Measurements from ENCODE around the gene RUNX1. TPM values are rescaled to one million over a fixed set of nuclear protein-coding genes. Genes with fewer than 3 reads are reported as not detected.
A peak's percentile ranks its signal among the peaks of the same experiment; 100 is the strongest.

The RUNX1 gene
- total and polyA plus RNA-seq, 7 experiments from 2014 or later = 27.9 to 154 (median 85.1) TPM

DNA sequence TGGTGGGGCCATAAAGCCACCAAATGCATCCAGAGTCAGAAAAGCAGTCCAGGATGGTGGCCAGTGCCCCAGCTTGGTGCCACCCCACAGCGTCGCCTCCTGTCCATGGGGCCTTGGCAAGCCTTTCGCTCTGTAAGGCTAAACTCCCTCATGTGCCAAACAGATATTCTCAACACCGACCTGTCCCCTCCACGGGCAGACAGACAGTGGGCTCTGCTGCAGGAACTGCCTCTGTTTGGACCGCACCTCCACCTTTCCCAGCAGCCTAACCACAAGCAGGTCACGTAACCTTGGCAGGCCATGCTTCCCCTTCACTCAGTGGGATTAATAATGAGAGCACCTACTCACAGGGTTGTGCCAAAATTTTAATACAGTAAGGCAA, 11.7 kb downstream of the RUNX1 start:
- peaks cover 70 to 100% (median 98%) of the 10 kb centered on the region in 7 donors for H3K4me1 Mint-ChIP-seq
- POLR2A ChIA-PET = interaction anchor here (1.5 to 2.8 kb wide), 4 partner anchors 8 to 145 kb away, joined by 4 to 19 read pairs (median 10); no protein-coding TSS in a partner anchor
- H3K36me3 Mint-ChIP-seq = peaks cover 18 to 62% (median 42%) of the 10 kb centered on the region in 5 donors
- peak overlapping the region; percentile 68 for H3K27ac ChIP-seq (ENCODE audit: low read depth, low read length)
- peak overlapping the region; percentile 70 to 98 (median 78) for H3K4me3 Mint-ChIP-seq
- CTCF ChIA-PET = interaction anchor here (0.9 to 1.6 kb wide), 2 partner anchors 8 to 10 kb away, joined by 4 to 5 read pairs; no protein-coding TSS in a partner anchor
- intact Hi-C loops (cut with micrococcal nuclease) = loop anchor here (1.0 kb wide), 2 partner anchors 8 to 10 kb away; no protein-coding TSS in a partner anchor
- H3K9me3 Mint-ChIP-seq = peaks cover 0 to 5% (median 0%) of the 10 kb centered on the region in 11 donors
- peak overlapping the region; percentile 39 for H3K4me3 ChIP-seq (ENCODE audit: low read length)
- ATAC-seq (no peak), DNase-seq (no peak)
- H3K27me3 Mint-ChIP-seq = no peaks in the 10 kb centered on the region
- H3K36me3 ChIP-seq (ENCODE audit: control insufficient read depth in 2 of 3, insufficient read depth in 3 of 3, low read length in 3 of 3) = peaks cover 0 to 30% (median 0%) of the 10 kb centered on the region in 3 experiments
- H3K9me3 ChIP-seq (ENCODE audit: control insufficient read depth in 2 of 3, low read length in 3 of 3) = no peaks in the 10 kb centered on the region
- H3K4me1 ChIP-seq (ENCODE audit: control insufficient read depth in 2 of 2, insufficient read depth in 2 of 2, low read length in 2 of 2) = peaks cover 85 to 98% of the 10 kb centered on the region in 2 donors
- no peaks in the 10 kb centered on the region for H3K27me3 ChIP-seq (ENCODE audit: control insufficient read depth in 2 of 2, insufficient read depth in 2 of 2, low read length in 2 of 2)
- H3K27ac Mint-ChIP-seq = peak overlapping the region; percentile 80 to 100 (median 95)

DNA sequence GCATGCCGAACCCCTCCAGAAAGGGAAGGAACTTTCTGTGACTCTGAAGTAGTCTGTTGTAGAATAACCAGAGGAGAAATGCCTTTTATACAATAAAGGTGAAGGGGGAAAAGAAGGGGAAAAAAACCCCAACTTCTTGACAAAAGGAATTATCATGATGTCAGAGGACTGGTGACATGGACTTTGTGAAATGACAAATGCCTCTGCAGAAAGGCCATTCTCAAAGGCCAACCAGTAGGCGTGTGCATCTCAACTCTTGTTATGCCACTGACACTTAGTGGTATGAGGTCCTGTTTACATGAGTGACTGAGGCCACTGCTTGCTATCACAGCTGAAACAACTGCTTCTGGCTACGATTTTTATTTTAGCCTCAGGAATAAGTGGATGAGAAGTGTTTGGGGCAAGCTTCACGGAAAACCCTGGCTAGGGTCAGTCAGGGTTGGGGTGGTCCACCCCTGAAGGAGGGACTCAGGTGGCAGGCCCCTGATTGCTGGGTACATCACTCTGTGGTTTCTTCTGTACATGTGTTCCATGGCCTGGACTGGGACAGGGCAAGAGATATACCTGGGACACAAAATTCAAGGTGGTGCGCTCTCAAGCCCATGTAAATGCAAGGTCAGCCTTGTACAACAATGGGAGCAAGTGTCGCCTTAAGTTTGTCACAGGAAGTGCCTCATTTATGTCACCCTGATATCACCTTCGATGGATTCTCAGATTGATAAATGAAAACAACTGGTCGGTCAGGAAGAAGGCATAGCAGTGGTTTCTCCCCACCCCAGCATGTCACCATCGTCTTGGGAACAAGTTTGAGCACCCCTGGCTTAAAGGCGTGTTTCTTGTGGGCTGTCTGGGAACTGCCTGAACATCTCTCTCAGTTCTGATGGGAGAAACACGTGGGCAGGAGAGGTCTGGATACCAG, 12.4 kb downstream of the RUNX1 start:
- H3K27ac Mint-ChIP-seq = peak overlapping the region; percentile 80 to 100 (median 95)
- H3K4me3 Mint-ChIP-seq = peak overlapping the region; percentile 70 to 98 (median 78)
- H3K27me3 Mint-ChIP-seq = no peaks in the 10 kb centered on the region
- Histone ChIP-seq H3K9me3 (ENCODE audit: control insufficient read depth in 2 of 3, low read length in 3 of 3) (no peaks in the 10 kb centered on the region), H3K4me1 (ENCODE audit: control insufficient read depth in 2 of 2, insufficient read depth in 2 of 2, low read length in 2 of 2) (peaks cover 83 to 92% of the 10 kb centered on the region in 2 donors), H3K36me3 (ENCODE audit: control insufficient read depth in 2 of 3, insufficient read depth in 3 of 3, low read length in 3 of 3) (peaks cover 0 to 26% (median 0%) of the 10 kb centered on the region in 3 experiments), H3K27me3 (ENCODE audit: control insufficient read depth in 2 of 2, insufficient read depth in 2 of 2, low read length in 2 of 2) (no peaks in the 10 kb centered on the region), H3K4me3 (ENCODE audit: low read length) (peak overlapping the region; percentile 39), H3K27ac (ENCODE audit: low read depth, low read length) (peak overlapping the region; percentile 68)
- CTCF ChIA-PET = interaction anchor here (0.9 to 1.6 kb wide), 2 partner anchors 10 to 14 kb away, joined by 4 to 5 read pairs; no protein-coding TSS in a partner anchor
- peaks cover 0 to 5% (median 0%) of the 10 kb centered on the region in 11 donors for H3K9me3 Mint-ChIP-seq
- intact Hi-C loops (cut with micrococcal nuclease) = loop anchor here (1.0 kb wide), 2 partner anchors 9 kb away; no protein-coding TSS in a partner anchor
- H3K4me1 Mint-ChIP-seq = peaks cover 76 to 100% (median 98%) of the 10 kb centered on the region in 7 donors
- POLR2A ChIA-PET = interaction anchor here (1.5 to 2.8 kb wide), 6 partner anchors 8 to 144 kb away, joined by 4 to 19 read pairs (median 8); no protein-coding TSS in a partner anchor
- DNase-seq = no peak
- peaks cover 18 to 67% (median 48%) of the 10 kb centered on the region in 5 donors for H3K36me3 Mint-ChIP-seq
- peak; percentile 8 for ATAC-seq

- intact Hi-C loops (cut with micrococcal nuclease) = no loop called here
- CTCF ChIA-PET = interaction anchor here (0.6 to 0.9 kb wide), 2 partner anchors 15 to 1822 kb away, joined by 3 to 4 read pairs; no protein-coding TSS in a partner anchor
- peaks cover 0 to 5% (median 0%) of the 10 kb centered on the region in 11 donors for H3K9me3 Mint-ChIP-seq
- peaks cover 20 to 62% (median 44%) of the 10 kb centered on the region in 5 donors for H3K36me3 Mint-ChIP-seq
- H3K27ac ChIP-seq (ENCODE audit: low read depth, low read length) = no peak overlapping the region
- no peaks in the 10 kb centered on the region for H3K9me3 ChIP-seq (ENCODE audit: control insufficient read depth in 2 of 3, low read length in 3 of 3)
- peak overlapping the region in 8 of 10 donors; percentile 41 to 98 (median 66) for H3K4me3 Mint-ChIP-seq
- ATAC-seq (no peak), DNase-seq (no peak)
- POLR2A ChIA-PET = interaction anchor here (0.9 to 2.4 kb wide), 3 partner anchors 9 to 102 kb away, joined by 4 to 7 read pairs (median 5); no protein-coding TSS in a partner anchor
- H3K27ac Mint-ChIP-seq = peak overlapping the region in 8 of 9 donors; percentile 40 to 100 (median 86)
- H3K4me1 ChIP-seq (ENCODE audit: control insufficient read depth in 2 of 2, insufficient read depth in 2 of 2, low read length in 2 of 2) = peaks cover 77 to 81% of the 10 kb centered on the region in 2 donors
- H3K36me3 ChIP-seq (ENCODE audit: control insufficient read depth in 2 of 3, insufficient read depth in 3 of 3, low read length in 3 of 3) = peaks cover 0 to 26% (median 0%) of the 10 kb centered on the region in 3 experiments
- H3K27me3 ChIP-seq (ENCODE audit: control insufficient read depth in 2 of 2, insufficient read depth in 2 of 2, low read length in 2 of 2) = no peaks in the 10 kb centered on the region
- peaks cover 80 to 100% (median 97%) of the 10 kb centered on the region in 7 donors for H3K4me1 Mint-ChIP-seq
- no peaks in the 10 kb centered on the region for H3K27me3 Mint-ChIP-seq
- H3K4me3 ChIP-seq (ENCODE audit: low read length) = no peak overlapping the region
These were observed 13.5 kb downstream of the RUNX1 start for GRCh38 chr21:35035581-35035980.

GRCh38 chr21:35035116-35035515, 14.0 kb downstream of the RUNX1 start:
- H3K9me3 ChIP-seq (ENCODE audit: control insufficient read depth in 2 of 3, low read length in 3 of 3) = no peaks in the 10 kb centered on the region
- H3K9me3 Mint-ChIP-seq = peaks cover 0 to 5% (median 0%) of the 10 kb centered on the region in 11 donors
- peaks cover 77 to 81% of the 10 kb centered on the region in 2 donors for H3K4me1 ChIP-seq (ENCODE audit: control insufficient read depth in 2 of 2, insufficient read depth in 2 of 2, low read length in 2 of 2)
- H3K27ac ChIP-seq (ENCODE audit: low read depth, low read length) = no peak overlapping the region
- intact Hi-C loops (cut with micrococcal nuclease) = no loop called here
- ATAC-seq (no peak), DNase-seq (no peak)
- H3K4me3 Mint-ChIP-seq = peak overlapping the region in 9 of 10 donors; percentile 11 to 98 (median 48)
- CTCF ChIA-PET = interaction anchor here (1.7 kb wide), 1 partner anchor 9 kb away, joined by 3 read pairs; no protein-coding TSS in a partner anchor
- H3K36me3 ChIP-seq (ENCODE audit: control insufficient read depth in 2 of 3, insufficient read depth in 3 of 3, low read length in 3 of 3) = peaks cover 0 to 26% (median 0%) of the 10 kb centered on the region in 3 experiments
- peaks cover 83 to 100% (median 98%) of the 10 kb centered on the region in 7 donors for H3K4me1 Mint-ChIP-seq
- H3K27me3 Mint-ChIP-seq = no peaks in the 10 kb centered on the region
- H3K4me3 ChIP-seq (ENCODE audit: low read length) = no peak overlapping the region
- POLR2A ChIA-PET = interaction anchor here (0.9 to 2.4 kb wide), 3 partner anchors 9 to 101 kb away, joined by 4 to 7 read pairs (median 5); no protein-coding TSS in a partner anchor
- H3K27ac Mint-ChIP-seq = peak overlapping the region in 8 of 9 donors; percentile 65 to 100 (median 86)
- peaks cover 22 to 64% (median 49%) of the 10 kb centered on the region in 5 donors for H3K36me3 Mint-ChIP-seq
- no peaks in the 10 kb centered on the region for H3K27me3 ChIP-seq (ENCODE audit: control insufficient read depth in 2 of 2, insufficient read depth in 2 of 2, low read length in 2 of 2)

- Histone ChIP-seq H3K4me1 (ENCODE audit: control insufficient read depth in 2 of 2, insufficient read depth in 2 of 2, low read length in 2 of 2) (peaks cover 77 to 84% of the 10 kb centered on the region in 2 donors), H3K9me3 (ENCODE audit: control insufficient read depth in 2 of 3, low read length in 3 of 3) (no peaks in the 10 kb centered on the region), H3K27ac (ENCODE audit: low read depth, low read length) (no peak overlapping the region), H3K27me3 (ENCODE audit: control insufficient read depth in 2 of 2, insufficient read depth in 2 of 2, low read length in 2 of 2) (no peaks in the 10 kb centered on the region), H3K4me3 (ENCODE audit: low read length) (no peak overlapping the region), H3K36me3 (ENCODE audit: control insufficient read depth in 2 of 3, insufficient read depth in 3 of 3, low read length in 3 of 3) (peaks cover 0 to 26% (median 0%) of the 10 kb centered on the region in 3 experiments)
- H3K27me3 Mint-ChIP-seq = no peaks in the 10 kb centered on the region
- DNase-seq (no peak), ATAC-seq (no peak)
- H3K36me3 Mint-ChIP-seq = peaks cover 22 to 66% (median 49%) of the 10 kb centered on the region in 5 donors
- ChIA-PET CTCF (interaction anchor here (1.7 kb wide), 1 partner anchor 10 kb away, joined by 3 read pairs; no protein-coding TSS in a partner anchor), POLR2A (interaction anchor here (0.6 to 2.4 kb wide), 5 partner anchors 8 to 1255 kb away, joined by 3 to 7 read pairs (median 4); no protein-coding TSS in a partner anchor)
- intact Hi-C loops (cut with micrococcal nuclease) = no loop called here
- H3K9me3 Mint-ChIP-seq = peaks cover 0 to 5% (median 0%) of the 10 kb centered on the region in 11 donors
- peaks cover 82 to 100% (median 98%) of the 10 kb centered on the region in 7 donors for H3K4me1 Mint-ChIP-seq
- peak overlapping the region in 9 of 10 donors; percentile 11 to 98 (median 45) for H3K4me3 Mint-ChIP-seq
- peak overlapping the region; percentile 51 to 100 (median 85) for H3K27ac Mint-ChIP-seq
These were observed 14.7 kb downstream of the RUNX1 start for GRCh38 chr21:35034203-35034926.

All from naive thymus-derived CD4-positive, alpha-beta T cell (primary cell).